ENCODE measurements around the gene OR2H2.
A peak's percentile ranks its signal among the peaks of the same experiment; 100 is the strongest.

Gene OR2H2

DNA sequence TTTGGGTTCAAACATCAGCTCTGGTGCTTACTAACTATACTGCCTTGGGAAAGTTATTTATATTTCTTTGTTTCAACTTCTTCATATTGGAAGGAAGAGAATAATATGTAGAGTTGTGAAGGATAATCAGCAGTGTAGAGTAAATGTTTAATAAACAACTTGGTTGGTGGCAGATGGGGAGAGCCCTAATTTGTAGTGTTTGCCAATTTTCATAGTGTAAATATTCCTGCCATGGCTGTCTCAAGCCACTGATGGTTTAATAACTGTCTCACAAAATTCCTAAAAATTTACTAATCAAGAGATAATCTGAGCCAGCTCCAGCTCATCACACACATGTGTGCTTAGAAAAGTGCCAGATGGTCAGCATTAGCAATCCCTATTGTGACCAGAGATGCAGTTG is at the start of gene OR2H2:
Gene OR2H2 (plus strand): TSS at position 301 of the 400 bp plus-strand sequence. CDS start 2,824 bp downstream, outside the sequence.
- TF ChIP-seq, protein P1, sequence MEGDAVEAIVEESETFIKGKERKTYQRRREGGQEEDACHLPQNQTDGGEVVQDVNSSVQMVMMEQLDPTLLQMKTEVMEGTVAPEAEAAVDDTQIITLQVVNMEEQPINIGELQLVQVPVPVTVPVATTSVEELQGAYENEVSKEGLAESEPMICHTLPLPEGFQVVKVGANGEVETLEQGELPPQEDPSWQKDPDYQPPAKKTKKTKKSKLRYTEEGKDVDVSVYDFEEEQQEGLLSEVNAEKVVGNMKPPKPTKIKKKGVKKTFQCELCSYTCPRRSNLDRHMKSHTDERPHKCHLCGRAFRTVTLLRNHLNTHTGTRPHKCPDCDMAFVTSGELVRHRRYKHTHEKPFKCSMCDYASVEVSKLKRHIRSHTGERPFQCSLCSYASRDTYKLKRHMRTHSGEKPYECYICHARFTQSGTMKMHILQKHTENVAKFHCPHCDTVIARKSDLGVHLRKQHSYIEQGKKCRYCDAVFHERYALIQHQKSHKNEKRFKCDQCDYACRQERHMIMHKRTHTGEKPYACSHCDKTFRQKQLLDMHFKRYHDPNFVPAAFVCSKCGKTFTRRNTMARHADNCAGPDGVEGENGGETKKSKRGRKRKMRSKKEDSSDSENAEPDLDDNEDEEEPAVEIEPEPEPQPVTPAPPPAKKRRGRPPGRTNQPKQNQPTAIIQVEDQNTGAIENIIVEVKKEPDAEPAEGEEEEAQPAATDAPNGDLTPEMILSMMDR (conservative IDR thresholded peaks at IDR 0.05; ENCODE audit: low read depth, low read length) = no peak
- DNase-seq (ENCODE audit: low read depth) = no peak
- no peak within 1 kb of the TSS for H3K4me3 ChIP-seq (ENCODE audit: low read depth, low read length)

DNA sequence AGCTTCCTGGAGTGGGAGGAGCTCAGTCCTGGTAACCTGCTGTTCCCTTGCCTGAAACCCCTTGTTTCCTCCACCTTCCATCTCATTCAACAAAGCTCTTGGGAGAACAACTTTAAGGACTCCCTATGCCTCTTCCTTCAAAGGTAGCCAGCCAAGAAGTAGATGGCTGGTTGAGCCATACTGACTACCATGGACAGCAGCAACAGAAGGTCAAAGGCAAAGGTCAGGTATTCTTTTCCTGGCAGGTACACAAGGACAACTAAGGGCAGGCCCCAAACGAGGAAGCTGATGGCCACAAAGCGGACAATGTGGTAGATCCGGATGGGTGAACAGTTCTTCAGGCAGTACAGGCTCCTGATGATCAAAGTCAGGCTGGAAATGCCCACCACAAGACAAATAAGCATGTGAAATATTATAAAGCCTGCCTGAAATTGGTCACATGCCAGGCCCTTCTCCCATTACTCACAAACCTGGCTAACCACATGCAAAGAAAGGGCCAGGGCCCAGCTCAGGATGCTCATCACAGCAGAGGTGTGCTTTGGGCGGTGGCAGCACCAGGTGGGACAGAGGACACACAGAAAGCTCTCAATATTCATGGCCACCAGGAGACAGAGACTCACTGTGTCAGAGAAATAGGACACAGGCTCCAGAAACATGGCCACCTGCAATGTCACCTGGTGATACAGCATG is 47.1 kb upstream of the OR2H2 start:
- H3K4me3 ChIP-seq (ENCODE audit: low read depth, low read length) = no peak overlapping the region
- TF ChIP-seq, protein P1 (conservative IDR thresholded peaks at IDR 0.05; ENCODE audit: low read depth, low read length) = no peak
- no peak for DNase-seq (ENCODE audit: low read depth)

DNA sequence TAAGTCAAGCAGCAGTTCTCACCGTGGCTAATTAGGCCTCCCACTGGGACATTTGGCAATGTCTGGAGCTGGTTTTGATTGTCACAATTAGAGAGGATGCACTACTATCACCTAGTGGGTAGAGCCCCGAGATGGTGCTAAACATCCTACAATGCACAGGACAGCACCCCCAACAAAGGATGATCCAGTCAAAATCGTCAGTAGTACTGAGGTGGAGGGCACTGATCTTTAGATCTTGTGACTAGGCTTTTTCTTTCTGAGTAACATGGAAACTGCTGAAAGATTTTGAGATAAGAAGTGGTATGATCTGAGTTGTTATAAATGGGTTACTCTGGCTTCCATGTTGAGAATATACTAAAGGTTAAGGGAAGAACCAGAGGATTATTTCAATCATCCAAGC is 37.3 kb upstream of the OR2H2 start:
- TF ChIP-seq, protein P1 (conservative IDR thresholded peaks at IDR 0.05; ENCODE audit: low read depth, low read length) = no peak
- no peak overlapping the region for H3K4me3 ChIP-seq (ENCODE audit: low read depth, low read length)
- DNase-seq (ENCODE audit: low read depth) = no peak

DNA sequence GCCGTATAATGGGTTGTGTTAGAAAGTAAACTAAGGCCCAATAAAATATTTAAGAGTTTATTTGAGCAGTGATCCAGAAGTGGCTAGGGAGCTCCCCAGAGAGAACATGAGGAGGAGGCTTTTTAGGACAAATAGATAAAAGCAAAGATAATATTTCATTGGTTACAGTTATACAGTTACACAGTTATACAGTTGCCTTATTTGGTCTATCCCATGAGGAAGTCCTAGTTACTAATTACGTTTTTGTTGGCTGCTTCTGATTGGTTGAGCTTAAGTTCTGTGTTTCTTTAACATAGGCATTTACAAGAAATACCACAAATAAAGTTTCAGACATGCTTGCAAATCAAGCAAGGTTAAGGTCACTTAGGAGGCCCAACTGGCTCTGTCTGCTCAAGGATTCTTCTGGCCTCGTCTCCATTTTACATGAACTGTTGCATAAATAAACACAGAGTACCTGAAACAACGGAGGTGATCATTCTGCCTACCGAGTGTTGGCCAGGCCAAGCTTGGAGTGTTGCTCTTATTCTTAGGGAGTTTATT is 32.3 kb upstream of the OR2H2 start:
- peak; percentile 91 for DNase-seq (ENCODE audit: low read depth)
- TF ChIP-seq, protein P1 (conservative IDR thresholded peaks at IDR 0.05; ENCODE audit: low read depth, low read length) = no peak
- H3K4me3 ChIP-seq (ENCODE audit: low read depth, low read length) = no peak overlapping the region

DNA sequence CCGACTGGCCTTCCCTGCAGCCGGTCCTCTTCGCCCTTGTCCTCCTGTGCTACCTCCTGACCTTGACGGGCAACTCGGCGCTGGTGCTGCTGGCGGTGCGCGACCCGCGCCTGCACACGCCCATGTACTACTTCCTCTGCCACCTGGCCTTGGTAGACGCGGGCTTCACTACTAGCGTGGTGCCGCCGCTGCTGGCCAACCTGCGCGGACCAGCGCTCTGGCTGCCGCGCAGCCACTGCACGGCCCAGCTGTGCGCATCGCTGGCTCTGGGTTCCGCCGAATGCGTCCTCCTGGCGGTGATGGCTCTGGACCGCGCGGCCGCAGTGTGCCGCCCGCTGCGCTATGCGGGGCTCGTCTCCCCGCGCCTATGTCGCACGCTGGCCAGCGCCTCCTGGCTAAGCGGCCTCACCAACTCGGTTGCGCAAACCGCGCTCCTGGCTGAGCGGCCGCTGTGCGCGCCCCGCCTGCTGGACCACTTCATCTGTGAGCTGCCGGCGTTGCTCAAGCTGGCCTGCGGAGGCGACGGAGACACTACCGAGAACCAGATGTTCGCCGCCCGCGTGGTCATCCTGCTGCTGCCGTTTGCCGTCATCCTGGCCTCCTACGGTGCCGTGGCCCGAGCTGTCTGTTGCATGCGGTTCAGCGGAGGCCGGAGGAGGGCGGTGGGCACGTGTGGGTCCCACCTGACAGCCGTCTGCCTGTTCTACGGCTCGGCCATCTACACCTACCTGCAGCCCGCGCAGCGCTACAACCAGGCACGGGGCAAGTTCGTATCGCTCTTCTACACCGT is 31.5 kb upstream of the OR2H2 start:
- TF ChIP-seq, protein P1 (conservative IDR thresholded peaks at IDR 0.05; ENCODE audit: low read depth, low read length) = peak; percentile 29
- DNase-seq (ENCODE audit: low read depth) = peak; percentile 78
- H3K4me3 ChIP-seq (ENCODE audit: low read depth, low read length) = peak overlapping the region; percentile 32

DNA sequence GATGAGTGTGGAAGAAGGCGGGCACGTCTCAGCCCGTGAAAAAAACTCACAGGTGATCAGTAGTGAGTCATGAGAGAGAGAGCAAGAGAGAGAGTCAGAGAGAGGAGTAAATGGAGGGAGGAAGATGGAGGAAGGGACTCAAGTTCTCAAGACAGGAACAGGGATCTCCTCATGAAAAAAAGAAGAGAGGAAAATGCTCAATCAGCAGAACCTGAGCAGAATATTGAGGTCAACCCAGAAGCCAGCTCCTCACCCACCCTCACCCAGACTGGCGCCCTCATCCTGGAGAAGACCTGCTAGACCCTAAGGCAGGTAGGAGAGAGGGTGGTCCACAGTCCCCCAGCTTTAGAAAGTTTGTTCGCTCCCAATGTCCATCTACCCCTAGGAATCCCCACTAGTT is 30.2 kb upstream of the OR2H2 start:
- TF ChIP-seq, protein P1 (conservative IDR thresholded peaks at IDR 0.05; ENCODE audit: low read depth, low read length) = no peak
- DNase-seq (ENCODE audit: low read depth) = no peak
- H3K4me3 ChIP-seq (ENCODE audit: low read depth, low read length) = no peak overlapping the region

Measured in choroid plexus epithelial cell (primary cell).